Upper lobe of left lung (tissue), 4 donors: ENCODE measurements around the gene EGFR.

ENCODE experiments used
- POLR2A ChIP-seq, 4 donors: fragments of 450-650 bp; IDR thresholded peaks; one replicate each; pipeline ENCODE4 v1.5.1; 2016 to 2017; ENCODE audit warnings: antibody characterized with exemption in 4 of 4, mild to moderate bottlenecking in 2 of 4
- POLR2AphosphoS5 ChIP-seq, 2 donors: sonication (generic); formaldehyde crosslinking; IDR thresholded peaks; one replicate each; pipeline ENCODE4 v1.5.1; 2017; ENCODE audit warnings: antibody characterized with exemption in 2 of 2
- TF ChIP-seq, protein P1 (sequence below), 6 experiments: fragments of 450-650 bp in 4 of 6; fragments of 200-600 bp in 2 of 6; sonication (generic) in 2 of 6; IDR thresholded peaks; one replicate each; pipeline ENCODE4 v1.5.1; 2016 to 2019; ENCODE audit warnings: antibody characterized with exemption in 6 of 6

DNA sequence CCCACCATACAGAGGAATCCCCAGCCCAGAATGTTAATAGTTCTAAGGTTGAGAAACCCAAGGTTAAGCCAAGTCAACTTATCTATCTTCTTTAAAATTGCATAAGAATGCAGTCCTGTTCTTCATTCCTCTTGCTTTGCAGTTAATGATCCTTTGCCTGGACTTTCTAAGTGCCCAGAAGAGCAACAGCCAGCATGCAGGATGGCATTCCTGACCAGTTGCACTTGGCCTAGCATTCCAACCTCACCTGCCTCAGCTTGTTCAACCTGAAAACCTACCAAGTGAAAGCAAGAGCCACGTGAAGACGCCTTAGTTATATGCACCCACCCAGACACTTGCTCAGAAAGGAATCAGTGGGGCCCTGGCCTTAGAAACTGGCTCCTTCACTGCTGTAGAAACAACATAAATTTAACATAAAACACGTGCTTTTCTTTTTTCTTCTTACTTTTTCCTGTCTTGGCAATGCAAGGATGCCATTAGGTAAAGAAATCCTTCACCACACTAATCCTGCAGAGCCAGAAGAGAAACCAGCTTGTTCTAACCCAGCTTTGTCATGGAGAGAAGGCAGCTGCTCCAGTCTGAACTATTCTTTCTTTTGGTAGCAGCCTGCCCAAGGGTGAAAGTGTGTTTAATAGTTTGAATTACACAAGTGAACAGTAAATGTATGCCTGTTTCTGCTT, 25.0 kb downstream of the EGFR start:
- no peak for TF ChIP-seq POLR2A (IDR thresholded peaks at IDR 0.05)
- TF ChIP-seq, protein P1, sequence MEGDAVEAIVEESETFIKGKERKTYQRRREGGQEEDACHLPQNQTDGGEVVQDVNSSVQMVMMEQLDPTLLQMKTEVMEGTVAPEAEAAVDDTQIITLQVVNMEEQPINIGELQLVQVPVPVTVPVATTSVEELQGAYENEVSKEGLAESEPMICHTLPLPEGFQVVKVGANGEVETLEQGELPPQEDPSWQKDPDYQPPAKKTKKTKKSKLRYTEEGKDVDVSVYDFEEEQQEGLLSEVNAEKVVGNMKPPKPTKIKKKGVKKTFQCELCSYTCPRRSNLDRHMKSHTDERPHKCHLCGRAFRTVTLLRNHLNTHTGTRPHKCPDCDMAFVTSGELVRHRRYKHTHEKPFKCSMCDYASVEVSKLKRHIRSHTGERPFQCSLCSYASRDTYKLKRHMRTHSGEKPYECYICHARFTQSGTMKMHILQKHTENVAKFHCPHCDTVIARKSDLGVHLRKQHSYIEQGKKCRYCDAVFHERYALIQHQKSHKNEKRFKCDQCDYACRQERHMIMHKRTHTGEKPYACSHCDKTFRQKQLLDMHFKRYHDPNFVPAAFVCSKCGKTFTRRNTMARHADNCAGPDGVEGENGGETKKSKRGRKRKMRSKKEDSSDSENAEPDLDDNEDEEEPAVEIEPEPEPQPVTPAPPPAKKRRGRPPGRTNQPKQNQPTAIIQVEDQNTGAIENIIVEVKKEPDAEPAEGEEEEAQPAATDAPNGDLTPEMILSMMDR (IDR thresholded peaks at IDR 0.05), result no peak
- TF ChIP-seq POLR2AphosphoS5 (IDR thresholded peaks at IDR 0.05), result no peak
